Peyer's patch (tissue), 4 donors: ENCODE measurements around the gene TOP1.

Experiments
- CTCF ChIP-seq, 6 experiments: fragments of 450-650 bp in 4 of 6; fragments of 200-600 bp in 2 of 6; sonication (generic) in 1 of 6; IDR thresholded peaks; one replicate each; pipeline ENCODE4 v1.5.1; 2017 to 2019; ENCODE audit warnings: antibody characterized with exemption in 6 of 6, mild to moderate bottlenecking in 3 of 6, moderate library complexity in 1 of 6
- POLR2A ChIP-seq, 2 donors: fragments of 450-650 bp; IDR thresholded peaks; one replicate each; pipeline ENCODE4 v1.5.1; 2017; ENCODE audit warnings: antibody characterized with exemption in 2 of 2, mild to moderate bottlenecking in 2 of 2, moderate library complexity in 2 of 2

- TF ChIP-seq POLR2A (IDR thresholded peaks at IDR 0.05) (no peak), CTCF (IDR thresholded peaks at IDR 0.05) (no peak)
Measured at GRCh38 chr20:41040855-41041254, 12.2 kb downstream of the TOP1 start.
